Activated CD4-positive, alpha-beta memory T cell treated with anti-CD3 and anti-CD28 coated beads for 36 hours (primary cell): ENCODE measurements around the gene SLC4A8. TPM values are rescaled to one million over a fixed set of nuclear protein-coding genes. Genes with fewer than 3 reads are reported as not detected.

ENCODE experiments used
- CTCF ChIA-PET: fragments of 350-600 bp; sonication (Branson Sonifier 250); formaldehyde crosslinking; loops from one replicate; lab custom pipeline; 2021; ENCODE audit warnings: antibody characterized with exemption, inconsistent platforms; lab: Charles Lee
- POLR2A ChIA-PET: fragments of 350-600 bp; sonication (Branson Sonifier 250); formaldehyde crosslinking; loops from one replicate; lab custom pipeline; 2021; ENCODE audit warnings: antibody characterized with exemption; lab: Charles Lee
- DNase-seq: peaks from one replicate; pipeline ENCODE4 v3.0.0-alpha.2; 2020
- H3K27ac Mint-ChIP-seq: one replicate; pipeline ENCODE4 v1.8.0; 2021; ENCODE audit warnings: mixed read lengths
- H3K27me3 Mint-ChIP-seq: one replicate; pipeline ENCODE4 v1.8.0; 2021; ENCODE audit warnings: mixed read lengths
- H3K36me3 Mint-ChIP-seq: one replicate; pipeline ENCODE4 v1.8.0; 2021; ENCODE audit warnings: mixed read lengths
- H3K4me1 Mint-ChIP-seq: one replicate; pipeline ENCODE4 v1.8.0; 2021; ENCODE audit warnings: low read depth, mixed read lengths
- H3K4me3 Mint-ChIP-seq: one replicate; pipeline ENCODE4 v1.8.0; 2021; ENCODE audit warnings: mild to moderate bottlenecking, mixed read lengths
- H3K9me3 Mint-ChIP-seq: one replicate; pipeline ENCODE4 v1.8.0; 2021; ENCODE audit warnings: mixed read lengths
- intact Hi-C: fragments of 100-400 bp; cut with micrococcal nuclease; formaldehyde crosslinking; loops from one replicate; pipeline ENCODE4 v1.15.1; 2023
- total RNA-seq, 2 experiments: library from RNA; stranded (reverse); gene quantifications; one replicate each; pipeline ENCODE4 v1.2.3, GENCODE V29; 2021

Gene SLC4A8
- total RNA-seq, 2 experiments from 2014 or later, result 1.8 to 3.7 TPM

DNA sequence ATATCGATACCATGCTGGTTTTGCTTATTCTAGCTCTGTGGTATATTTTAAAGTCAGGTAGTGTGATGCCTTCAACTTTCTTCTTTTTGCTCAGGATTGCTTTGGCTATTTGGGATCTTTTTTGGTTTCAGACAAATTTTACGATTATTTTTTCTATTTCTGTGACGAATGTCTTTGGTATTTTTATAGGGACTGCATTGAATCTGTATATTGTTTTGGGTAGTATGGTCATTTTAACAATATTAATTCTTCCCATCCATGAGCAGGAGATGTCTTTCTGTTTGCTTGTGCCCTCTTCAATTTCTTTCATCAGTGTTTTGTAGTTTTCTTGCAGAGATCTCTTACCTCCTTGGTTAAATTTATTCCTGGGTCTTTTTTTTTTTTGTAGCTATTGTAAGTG is 10.8 kb upstream of the SLC4A8 start:
- ChIA-PET CTCF (no interaction called here), POLR2A (no interaction called here)
- H3K4me3 Mint-ChIP-seq, result no peak overlapping the region
- no peak overlapping the region for H3K27ac Mint-ChIP-seq
- intact Hi-C loops, result no loop called here
- H3K27me3 Mint-ChIP-seq, result no peaks in the 10 kb centered on the region
- no peaks in the 10 kb centered on the region for H3K9me3 Mint-ChIP-seq
- no peak for DNase-seq
- H3K4me1 Mint-ChIP-seq, result no peaks in the 10 kb centered on the region
- no peaks in the 10 kb centered on the region for H3K36me3 Mint-ChIP-seq

DNA sequence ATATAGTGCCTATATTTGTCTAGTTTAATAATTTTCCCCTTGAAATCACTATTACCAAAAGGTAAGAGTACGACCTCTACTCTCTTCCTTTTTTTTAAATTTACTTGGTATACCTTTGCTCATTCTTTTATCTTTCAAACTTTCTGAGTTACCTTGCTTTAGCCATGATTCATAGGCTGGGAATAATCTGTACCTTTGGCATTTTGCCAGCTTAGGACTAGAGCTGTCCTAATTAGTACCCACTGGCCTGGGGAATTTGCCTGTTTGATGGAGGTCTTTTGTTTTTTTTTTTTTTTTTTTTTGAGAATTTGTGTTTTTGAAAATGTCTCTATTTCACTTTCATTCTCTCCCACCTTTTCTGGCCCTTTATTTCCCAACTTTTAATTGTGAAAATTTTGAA is 8.7 kb upstream of the SLC4A8 start:
- DNase-seq, result no peak
- ChIA-PET CTCF (interaction anchor here (1.5 kb wide), 1 partner anchor 116 kb away, joined by 4 read pairs; no protein-coding TSS in a partner anchor), POLR2A (no interaction called here)
- no peak overlapping the region for H3K4me3 Mint-ChIP-seq
- no peaks in the 10 kb centered on the region for H3K9me3 Mint-ChIP-seq
- H3K36me3 Mint-ChIP-seq, result no peaks in the 10 kb centered on the region
- no peaks in the 10 kb centered on the region for H3K27me3 Mint-ChIP-seq
- H3K4me1 Mint-ChIP-seq, result no peaks in the 10 kb centered on the region
- intact Hi-C loops, result no loop called here
- H3K27ac Mint-ChIP-seq, result no peak overlapping the region

DNA sequence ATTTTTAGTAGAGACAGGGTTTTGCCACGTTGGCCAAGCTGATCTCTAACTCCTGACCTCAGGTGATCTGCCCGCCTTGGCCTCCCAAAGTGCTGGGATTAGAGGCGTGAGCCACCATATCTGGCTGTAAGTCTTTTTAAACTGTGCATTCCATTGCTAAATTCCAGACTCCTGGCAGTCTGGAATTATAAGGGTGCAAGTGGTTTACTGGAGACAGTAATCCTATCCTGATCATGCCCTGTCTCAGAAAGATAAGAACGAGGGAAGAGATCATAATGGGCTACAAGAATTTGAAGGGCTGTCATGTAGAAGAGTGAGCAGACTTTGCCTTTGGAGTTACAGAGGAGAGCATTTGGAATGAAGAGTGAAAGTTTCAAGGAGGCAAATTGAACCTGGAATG is 6.8 kb upstream of the SLC4A8 start:
- intact Hi-C loops, result no loop called here
- H3K27me3 Mint-ChIP-seq, result no peaks in the 10 kb centered on the region
- no peak overlapping the region for H3K4me3 Mint-ChIP-seq
- DNase-seq, result no peak
- H3K36me3 Mint-ChIP-seq, result no peaks in the 10 kb centered on the region
- no peak overlapping the region for H3K27ac Mint-ChIP-seq
- H3K4me1 Mint-ChIP-seq, result no peaks in the 10 kb centered on the region
- no peaks in the 10 kb centered on the region for H3K9me3 Mint-ChIP-seq
- CTCF ChIA-PET, result interaction anchor here (11.6 kb wide), 1 partner anchor 113 kb away, joined by 204 read pairs; no protein-coding TSS in a partner anchor
- POLR2A ChIA-PET, result no interaction called here

DNA sequence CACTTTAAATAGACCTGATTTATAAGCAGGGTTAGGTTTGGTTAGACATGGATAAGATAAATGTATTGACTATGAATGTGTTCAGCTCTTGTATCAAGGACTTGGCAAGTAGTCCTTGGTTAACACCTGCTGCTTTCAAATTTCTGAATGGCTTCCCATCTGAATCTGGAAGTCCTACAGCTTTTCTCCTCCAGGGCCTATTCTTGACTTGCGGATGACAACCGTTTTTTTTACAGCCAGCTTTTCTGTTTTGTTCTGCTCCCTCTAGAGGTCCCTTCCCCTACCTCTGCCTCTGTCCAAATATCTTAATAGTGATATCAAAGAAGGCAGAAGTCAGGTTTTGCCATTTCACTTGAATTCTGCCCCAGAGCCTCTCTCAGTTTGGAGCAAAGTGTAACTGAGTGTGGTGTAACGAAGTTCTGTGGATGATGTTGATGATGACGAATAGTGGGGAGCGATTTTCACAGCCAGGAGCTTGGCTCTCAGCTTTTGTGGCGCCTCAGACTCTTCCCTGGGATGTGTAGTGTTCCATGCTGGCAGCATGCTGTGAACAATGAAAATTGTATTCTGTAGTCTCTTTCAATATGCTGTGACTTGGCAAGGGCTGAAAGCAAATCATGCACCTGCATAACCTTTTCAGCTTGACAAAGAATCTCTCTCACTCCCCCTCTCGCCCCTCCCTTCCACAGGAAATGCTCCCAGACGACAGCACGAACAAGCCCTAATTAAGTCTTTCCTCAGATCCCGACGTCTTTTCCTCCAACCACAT is 5.0 kb upstream of the SLC4A8 start:
- DNase-seq, result no peak
- Mint-ChIP-seq H3K36me3 (no peaks in the 10 kb centered on the region), H3K9me3 (no peaks in the 10 kb centered on the region), H3K27me3 (no peaks in the 10 kb centered on the region), H3K27ac (no peak overlapping the region), H3K4me1 (peaks cover 5% of the 10 kb centered on the region), H3K4me3 (no peak overlapping the region)
- intact Hi-C loops, result loop anchor here (2.0 to 5.0 kb wide), 2 partner anchors 63 to 259 kb away; no protein-coding TSS in a partner anchor
- ChIA-PET POLR2A (no interaction called here), CTCF (interaction anchor here (0.6 to 11.6 kb wide), 8 partner anchors 13 to 555 kb away, joined by 3 to 204 read pairs (median 3); a partner anchor contains a TSS)

DNA sequence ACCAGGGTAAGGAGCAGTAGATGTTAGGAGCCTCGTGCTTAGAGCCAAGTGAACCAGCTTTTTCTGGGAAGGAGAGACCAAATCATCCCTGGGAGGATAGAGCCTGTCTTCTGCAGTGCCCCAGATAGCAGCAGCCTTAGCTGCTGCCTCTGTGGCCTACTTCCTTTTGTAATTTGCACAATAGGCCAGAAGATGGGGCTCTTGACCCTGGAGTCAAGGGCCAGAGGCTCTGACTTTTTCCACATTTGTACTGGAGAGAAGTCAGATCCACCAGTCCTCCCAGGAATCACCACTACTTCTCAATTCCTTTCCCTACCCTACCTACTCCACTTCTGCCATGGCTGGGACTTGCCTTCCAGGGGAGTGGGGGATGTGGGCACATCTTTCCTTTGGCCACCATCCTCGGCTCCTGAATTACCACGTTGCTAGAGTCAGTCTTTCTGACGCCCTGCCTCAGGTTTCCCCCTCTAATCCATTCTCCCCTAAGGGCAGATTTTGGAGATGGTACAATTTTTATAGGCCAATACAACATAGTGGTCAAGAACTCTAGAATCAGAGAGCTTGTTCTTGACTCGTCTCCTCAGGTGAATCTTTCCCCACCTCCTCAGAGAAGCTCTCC is 3.3 kb upstream of the SLC4A8 start:
- H3K9me3 Mint-ChIP-seq, result no peaks in the 10 kb centered on the region
- H3K27me3 Mint-ChIP-seq, result no peaks in the 10 kb centered on the region
- CTCF ChIA-PET, result interaction anchor here (0.5 to 11.6 kb wide), 41 partner anchors 9 to 582 kb away, joined by 3 to 204 read pairs (median 4); a partner anchor contains a TSS
- H3K4me3 Mint-ChIP-seq, result no peak overlapping the region
- POLR2A ChIA-PET, result no interaction called here
- no peak overlapping the region for H3K27ac Mint-ChIP-seq
- H3K36me3 Mint-ChIP-seq, result no peaks in the 10 kb centered on the region
- peaks cover 9% of the 10 kb centered on the region for H3K4me1 Mint-ChIP-seq
- peak; percentile 58 for DNase-seq
- intact Hi-C loops, result loop anchor here (1.0 to 5.0 kb wide), 4 partner anchors 61 to 454 kb away; no protein-coding TSS in a partner anchor

DNA sequence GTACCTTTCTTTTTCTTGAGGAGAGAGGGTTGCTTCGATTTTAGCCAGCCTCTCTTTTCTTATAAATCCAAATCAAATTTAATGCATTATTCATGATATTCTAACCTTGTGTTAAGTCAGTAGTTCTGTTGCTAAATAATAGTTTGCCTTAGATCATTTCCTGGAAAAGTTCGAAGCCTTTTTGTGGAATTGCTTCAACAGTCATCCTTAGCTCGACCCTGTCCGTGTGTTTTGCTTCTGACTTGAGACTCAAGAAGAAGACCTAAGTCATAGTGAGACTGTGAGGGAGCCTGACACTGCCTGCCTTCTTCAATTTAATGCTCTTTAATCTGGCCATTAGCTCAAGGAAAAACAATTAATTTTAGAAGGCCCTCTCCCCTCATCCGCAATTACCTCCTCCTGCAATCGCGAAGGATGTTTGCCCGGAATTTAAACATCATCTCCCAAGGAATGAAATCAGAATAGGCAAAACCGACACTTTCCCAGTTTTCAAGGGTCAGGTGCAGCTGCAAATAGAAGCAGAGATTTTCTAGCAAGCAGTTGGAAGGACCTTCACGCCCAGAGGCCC is 453 bp upstream of the SLC4A8 start:
- Mint-ChIP-seq H3K36me3 (no peaks in the 10 kb centered on the region), H3K4me1 (peaks cover 9% of the 10 kb centered on the region), H3K4me3 (peak overlapping the region; percentile 71), H3K9me3 (no peaks in the 10 kb centered on the region), H3K27ac (no peak overlapping the region), H3K27me3 (no peaks in the 10 kb centered on the region)
- intact Hi-C loops, result loop anchor here (2.0 to 5.0 kb wide), 2 partner anchors 58 to 397 kb away; no protein-coding TSS in a partner anchor
- DNase-seq, result no peak
- ChIA-PET POLR2A (no interaction called here), CTCF (interaction anchor here (0.8 to 11.6 kb wide), 3 partner anchors 107 to 400 kb away, joined by 3 to 204 read pairs (median 6); no protein-coding TSS in a partner anchor)

DNA sequence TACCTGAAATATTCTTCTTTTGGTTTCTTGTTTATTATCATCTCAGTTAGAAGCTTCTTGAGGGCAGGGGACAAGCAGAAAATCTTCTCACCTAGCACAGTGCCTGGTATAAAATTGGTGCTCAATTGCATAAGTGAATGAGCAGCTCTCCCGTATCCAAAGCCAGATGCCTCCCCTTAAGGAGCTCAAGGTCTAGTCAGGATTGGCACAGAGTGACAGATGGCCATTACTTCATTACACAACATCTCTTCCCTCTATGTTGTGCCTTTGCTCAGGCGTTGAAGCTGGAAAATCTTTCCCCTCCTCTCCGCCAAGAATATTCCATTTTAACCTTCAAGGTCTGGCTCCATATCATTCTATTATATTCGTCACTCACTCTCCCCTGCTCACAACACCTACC is 3.6 kb downstream of the SLC4A8 start:
- Mint-ChIP-seq H3K36me3 (no peaks in the 10 kb centered on the region), H3K27ac (no peak overlapping the region), H3K4me3 (no peak overlapping the region), H3K27me3 (no peaks in the 10 kb centered on the region), H3K9me3 (no peaks in the 10 kb centered on the region), H3K4me1 (peaks cover 9% of the 10 kb centered on the region)
- no peak for DNase-seq
- CTCF ChIA-PET, result interaction anchor here (11.6 kb wide), 1 partner anchor 103 kb away, joined by 204 read pairs; no protein-coding TSS in a partner anchor
- POLR2A ChIA-PET, result no interaction called here
- intact Hi-C loops, result no loop called here

DNA sequence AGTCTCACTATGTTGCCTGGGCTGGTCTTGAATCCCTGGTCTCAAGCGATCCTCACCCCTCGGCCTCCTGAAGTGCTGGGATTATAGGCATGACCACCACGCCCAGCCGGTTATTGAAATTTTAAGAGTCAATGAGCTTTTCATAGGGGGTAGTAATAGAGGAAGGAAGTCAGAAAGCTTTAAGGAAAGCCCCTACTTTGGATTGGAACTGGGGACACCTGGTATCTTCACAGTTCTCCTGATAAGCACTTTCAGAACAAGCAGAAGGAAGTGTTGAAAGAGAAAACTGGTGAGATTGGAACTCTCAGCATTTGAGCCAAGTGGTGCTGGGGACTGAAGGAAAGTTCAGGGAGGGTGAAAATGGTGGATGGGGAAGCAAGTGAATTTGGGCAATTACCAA is 5.1 kb downstream of the SLC4A8 start:
- POLR2A ChIA-PET, result no interaction called here
- CTCF ChIA-PET, result interaction anchor here (0.6 to 1.0 kb wide), 2 partner anchors 8 to 89 kb away, joined by 3 to 5 read pairs; no protein-coding TSS in a partner anchor
- H3K27ac Mint-ChIP-seq, result no peak overlapping the region

DNA sequence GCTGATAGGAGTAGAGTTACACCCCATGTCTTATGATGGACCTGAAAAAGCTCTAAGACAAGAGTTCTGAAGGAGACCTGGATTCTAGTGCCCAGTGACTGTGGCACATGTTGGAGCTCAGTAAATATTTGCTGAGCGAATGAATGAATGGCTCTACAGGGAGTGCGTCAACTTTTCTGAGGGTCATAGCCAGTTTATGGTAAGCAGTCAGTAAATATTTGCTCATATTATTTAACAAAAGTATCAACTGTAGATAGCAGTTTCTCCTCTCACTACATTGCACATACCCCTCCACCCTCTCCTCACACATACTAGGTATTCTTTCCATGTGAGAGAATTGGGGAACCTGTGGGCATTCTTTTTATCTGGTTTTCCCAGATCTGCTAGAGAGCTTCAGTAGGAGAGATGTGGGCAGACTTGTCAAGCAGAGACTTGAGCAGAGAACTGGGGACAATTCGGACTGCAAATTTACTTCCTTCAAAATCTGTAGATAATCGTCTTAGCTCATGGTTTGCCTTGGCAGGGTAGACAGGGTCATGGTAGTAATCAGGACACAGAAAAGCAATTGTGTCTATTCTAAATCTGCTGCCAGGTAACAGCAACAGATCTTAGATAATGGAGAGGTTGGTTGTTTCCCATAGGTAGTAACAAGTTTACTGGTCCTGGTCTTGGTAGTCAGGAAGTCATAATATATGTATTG is 5.7 kb downstream of the SLC4A8 start:
- peaks cover 2% of the 10 kb centered on the region for H3K4me1 Mint-ChIP-seq

More for the DNA sequence above, 5.1 kb downstream of the SLC4A8 start:
- peaks cover 4% of the 10 kb centered on the region for H3K4me1 Mint-ChIP-seq
- no peaks in the 10 kb centered on the region for H3K27me3 Mint-ChIP-seq
- no peaks in the 10 kb centered on the region for H3K9me3 Mint-ChIP-seq
- no peak overlapping the region for H3K4me3 Mint-ChIP-seq
- no peak for DNase-seq
- no peaks in the 10 kb centered on the region for H3K36me3 Mint-ChIP-seq
- intact Hi-C loops, result no loop called here

DNA sequence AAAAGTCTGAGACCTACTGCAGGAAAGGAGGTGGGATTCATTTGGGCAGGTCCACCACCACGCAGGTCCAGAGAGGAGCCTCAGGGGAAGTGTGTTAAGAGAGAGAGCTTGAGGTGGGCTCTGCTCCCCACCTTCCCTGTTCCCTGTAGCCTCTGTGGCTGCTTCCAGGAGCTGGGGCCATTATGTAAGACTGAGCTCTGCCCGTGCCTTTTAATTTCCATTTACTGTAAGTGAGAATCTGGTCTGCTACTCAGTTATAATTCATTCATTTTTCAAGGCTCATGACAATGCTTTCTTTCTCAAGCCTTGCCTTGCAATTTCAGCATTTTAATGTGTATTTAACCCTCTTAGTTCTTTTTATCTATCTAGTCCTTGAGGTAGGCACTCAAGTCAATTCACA is 8.3 kb downstream of the SLC4A8 start:
- Mint-ChIP-seq H3K27ac (no peak overlapping the region), H3K9me3 (no peaks in the 10 kb centered on the region), H3K36me3 (no peaks in the 10 kb centered on the region), H3K27me3 (no peaks in the 10 kb centered on the region), H3K4me1 (no peaks in the 10 kb centered on the region), H3K4me3 (no peak overlapping the region)
- intact Hi-C loops, result no loop called here
- POLR2A ChIA-PET, result no interaction called here
- no peak for DNase-seq
- CTCF ChIA-PET, result no interaction called here

More for the DNA sequence above, 5.7 kb downstream of the SLC4A8 start:
- ChIA-PET CTCF (interaction anchor here (1.0 to 1.3 kb wide), 3 partner anchors 9 to 102 kb away, joined by 3 to 6 read pairs (median 5); no protein-coding TSS in a partner anchor), POLR2A (no interaction called here)
- Mint-ChIP-seq H3K9me3 (no peaks in the 10 kb centered on the region), H3K36me3 (no peaks in the 10 kb centered on the region), H3K4me3 (no peak overlapping the region), H3K27ac (no peak overlapping the region), H3K27me3 (no peaks in the 10 kb centered on the region)
- no peak for DNase-seq
- intact Hi-C loops, result no loop called here

DNA sequence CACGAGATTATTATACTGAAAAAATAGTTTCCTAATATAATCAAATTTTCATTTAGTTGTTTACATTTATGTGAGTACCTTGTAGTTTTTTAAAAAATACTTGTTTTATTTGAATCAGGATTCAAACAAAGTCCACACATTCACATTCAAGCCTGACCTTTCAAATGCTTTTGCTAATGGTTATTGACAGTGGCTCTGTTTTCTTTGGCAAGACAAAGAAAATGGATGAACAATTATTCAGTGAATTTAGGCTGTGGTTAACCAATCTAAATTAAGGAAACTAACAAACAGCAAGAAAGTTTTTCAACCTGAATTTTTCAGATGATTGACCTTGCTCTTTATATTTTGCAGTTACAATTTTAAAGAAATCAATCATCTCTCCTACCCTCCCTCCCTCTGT is 9.7 kb downstream of the SLC4A8 start:
- no peak overlapping the region for H3K4me3 Mint-ChIP-seq
- ChIA-PET CTCF (no interaction called here), POLR2A (no interaction called here)
- H3K27me3 Mint-ChIP-seq, result no peaks in the 10 kb centered on the region
- H3K36me3 Mint-ChIP-seq, result no peaks in the 10 kb centered on the region
- no peaks in the 10 kb centered on the region for H3K9me3 Mint-ChIP-seq
- H3K4me1 Mint-ChIP-seq, result peaks cover 4% of the 10 kb centered on the region
- intact Hi-C loops, result no loop called here
- no peak for DNase-seq
- no peak overlapping the region for H3K27ac Mint-ChIP-seq
